ENCODE results near the gene TNFRSF18. TPM values are rescaled to one million over a fixed set of nuclear protein-coding genes. Genes with fewer than 3 reads are reported as not detected.

Gene TNFRSF18
- total RNA-seq, 4 donors from 2014 or later: 0.29 to 0.66 TPM; not detected in 2

DNA sequence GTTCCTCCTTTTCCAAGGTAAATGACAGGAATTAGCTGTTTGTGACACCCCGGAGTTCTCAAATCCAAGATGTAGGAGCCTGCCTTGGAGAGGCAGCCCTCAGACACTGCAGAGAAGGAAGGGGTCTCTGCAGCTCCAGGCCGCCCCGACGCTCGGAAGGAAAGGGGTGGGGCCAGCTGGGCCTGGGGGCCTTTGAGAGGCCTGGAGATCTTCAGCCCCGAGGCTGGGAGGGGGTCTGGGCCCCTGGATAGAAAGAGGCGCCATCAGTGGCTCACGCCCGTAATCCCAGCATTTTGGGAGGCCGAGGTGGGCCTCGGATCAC is 1.1 kb upstream of the TNFRSF18 start:
- no peak overlapping the region for H3K4me3 ChIP-seq
- no peak for DNase-seq (ENCODE audit: extremely low spot score)
- H3K36me3 ChIP-seq: no peaks in the 10 kb centered on the region
- intact Hi-C loops (cut with DNase I): no loop called here
- TF ChIP-seq EP300 (IDR thresholded peaks at IDR 0.05): no peak
- no peak for TF ChIP-seq POLR2A (IDR thresholded peaks at IDR 0.05; ENCODE audit: low read depth)
- no peak for TF ChIP-seq POLR2AphosphoS5 (IDR thresholded peaks at IDR 0.05)
- TF ChIP-seq, protein P1, sequence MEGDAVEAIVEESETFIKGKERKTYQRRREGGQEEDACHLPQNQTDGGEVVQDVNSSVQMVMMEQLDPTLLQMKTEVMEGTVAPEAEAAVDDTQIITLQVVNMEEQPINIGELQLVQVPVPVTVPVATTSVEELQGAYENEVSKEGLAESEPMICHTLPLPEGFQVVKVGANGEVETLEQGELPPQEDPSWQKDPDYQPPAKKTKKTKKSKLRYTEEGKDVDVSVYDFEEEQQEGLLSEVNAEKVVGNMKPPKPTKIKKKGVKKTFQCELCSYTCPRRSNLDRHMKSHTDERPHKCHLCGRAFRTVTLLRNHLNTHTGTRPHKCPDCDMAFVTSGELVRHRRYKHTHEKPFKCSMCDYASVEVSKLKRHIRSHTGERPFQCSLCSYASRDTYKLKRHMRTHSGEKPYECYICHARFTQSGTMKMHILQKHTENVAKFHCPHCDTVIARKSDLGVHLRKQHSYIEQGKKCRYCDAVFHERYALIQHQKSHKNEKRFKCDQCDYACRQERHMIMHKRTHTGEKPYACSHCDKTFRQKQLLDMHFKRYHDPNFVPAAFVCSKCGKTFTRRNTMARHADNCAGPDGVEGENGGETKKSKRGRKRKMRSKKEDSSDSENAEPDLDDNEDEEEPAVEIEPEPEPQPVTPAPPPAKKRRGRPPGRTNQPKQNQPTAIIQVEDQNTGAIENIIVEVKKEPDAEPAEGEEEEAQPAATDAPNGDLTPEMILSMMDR (IDR thresholded peaks at IDR 0.05): no peak
- H3K27me3 ChIP-seq: peaks cover 0 to 68% (median 23%) of the 10 kb centered on the region in 4 donors
- 84% methylated on average over 6 of the region's 11 CpGs for WGBS
- H3K4me1 ChIP-seq: peaks cover 12 to 47% (median 33%) of the 10 kb centered on the region in 4 donors
- H3K27ac ChIP-seq (replicated peaks in 1 of 4): no peak overlapping the region
- no peaks in the 10 kb centered on the region for H3K9me3 ChIP-seq

- no peaks in the 10 kb centered on the region for H3K9me3 ChIP-seq
- DNase-seq (ENCODE audit: extremely low spot score): no peak
- WGBS: 68% methylated on average over 5 of the region's 19 CpGs
- no peak overlapping the region for H3K4me3 ChIP-seq
- peaks cover 12 to 42% (median 31%) of the 10 kb centered on the region in 4 donors for H3K4me1 ChIP-seq
- TF ChIP-seq POLR2A (IDR thresholded peaks at IDR 0.05; ENCODE audit: low read depth): no peak
- TF ChIP-seq EP300 (IDR thresholded peaks at IDR 0.05): no peak
- TF ChIP-seq, protein P1 (IDR thresholded peaks at IDR 0.05): no peak
- no peak for TF ChIP-seq POLR2AphosphoS5 (IDR thresholded peaks at IDR 0.05)
- intact Hi-C loops (cut with DNase I): no loop called here
- H3K27me3 ChIP-seq: peaks cover 0 to 71% (median 23%) of the 10 kb centered on the region in 4 donors
- H3K36me3 ChIP-seq: no peaks in the 10 kb centered on the region
- H3K27ac ChIP-seq (replicated peaks in 1 of 4): no peak overlapping the region
Measured at GRCh38 chr1:1206966-1207531, 657 bp upstream of the TNFRSF18 start.

DNA sequence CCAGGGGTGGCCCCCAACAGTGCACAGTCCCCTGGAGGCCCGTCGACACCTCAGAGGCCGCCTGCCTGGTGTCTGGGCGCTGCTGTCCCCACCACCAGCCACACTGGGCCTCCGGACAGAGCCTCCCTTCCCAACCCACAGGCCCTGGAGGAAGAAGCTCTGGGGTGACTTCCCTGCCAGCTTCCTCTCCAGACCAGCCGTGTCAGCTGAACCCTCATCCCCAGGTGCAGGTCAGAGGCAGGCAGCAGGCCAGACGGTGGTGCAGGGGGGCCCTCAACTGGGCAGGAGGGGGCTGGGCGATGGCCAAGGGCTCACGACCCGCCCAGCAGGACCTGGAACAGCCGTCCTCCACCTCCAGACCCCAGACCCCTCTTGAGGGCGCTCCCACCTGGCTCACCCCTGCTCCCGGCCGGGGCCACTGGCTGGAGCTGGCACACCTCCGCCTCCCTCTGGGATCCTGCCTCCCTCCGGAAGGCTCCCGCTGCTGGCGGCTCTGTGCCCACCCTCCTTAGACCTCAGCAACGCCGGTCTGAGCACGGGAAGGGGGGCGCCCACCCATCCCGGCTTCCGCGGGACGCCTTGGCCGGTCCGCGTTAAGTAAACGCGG is 520 bp downstream of the TNFRSF18 start:
- DNase-seq (ENCODE audit: extremely low spot score): no peak
- Histone ChIP-seq H3K27ac (replicated peaks in 1 of 4) (no peak overlapping the region), H3K4me1 (peaks cover 9 to 45% (median 39%) of the 10 kb centered on the region in 4 donors), H3K27me3 (peaks cover 0 to 80% (median 25%) of the 10 kb centered on the region in 4 donors), H3K36me3 (no peaks in the 10 kb centered on the region), H3K9me3 (no peaks in the 10 kb centered on the region), H3K4me3 (peak overlapping the region; percentile 23 to 46 (median 32))
- intact Hi-C loops (cut with DNase I): no loop called here
- TF ChIP-seq, protein P1 (IDR thresholded peaks at IDR 0.05): no peak
- TF ChIP-seq EP300 (IDR thresholded peaks at IDR 0.05) (no peak), POLR2A (IDR thresholded peaks at IDR 0.05; ENCODE audit: low read depth) (no peak), POLR2AphosphoS5 (IDR thresholded peaks at IDR 0.05) (no peak)
- WGBS: 27% methylated on average over 22 of the region's 31 CpGs

DNA sequence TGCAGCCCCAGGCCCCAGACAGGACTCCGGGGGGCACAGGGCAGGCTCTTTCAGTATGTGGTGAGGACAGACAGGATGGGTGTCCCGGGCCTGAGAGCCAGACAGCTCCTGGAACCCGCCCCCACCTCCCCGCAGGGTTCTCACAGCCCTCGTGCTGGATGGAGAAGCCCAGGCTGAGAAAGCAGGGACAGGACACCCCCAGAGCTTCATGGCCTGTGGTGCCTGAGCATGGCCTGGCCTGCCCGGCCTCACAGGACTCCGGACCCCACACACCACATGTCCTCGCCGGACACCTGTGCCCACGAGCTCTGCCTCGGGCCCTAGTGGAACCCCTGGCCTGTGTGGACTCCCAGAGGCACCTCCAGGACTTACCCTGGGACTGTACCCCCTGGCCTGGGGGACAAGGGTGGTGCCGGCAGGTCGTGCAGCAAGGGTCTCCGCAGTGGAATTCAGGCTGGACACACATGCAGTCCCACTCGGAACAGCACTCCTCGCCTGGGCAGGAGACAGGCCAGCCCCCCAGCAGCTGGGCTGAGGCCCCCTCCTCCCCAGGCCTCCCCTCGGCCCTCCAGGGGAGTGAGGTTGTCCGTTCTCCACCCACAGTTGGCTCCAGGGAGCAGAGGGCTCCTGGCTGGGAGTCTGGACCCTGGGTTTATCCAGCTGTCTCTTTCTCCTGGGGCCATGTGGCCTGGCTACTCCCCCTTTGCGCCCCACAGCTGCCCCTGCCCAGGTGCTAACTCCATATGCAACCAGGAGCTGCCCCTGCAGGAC is 1.2 kb downstream of the TNFRSF18 start:
- Histone ChIP-seq H3K4me1 (peaks cover 9 to 52% (median 44%) of the 10 kb centered on the region in 4 donors), H3K36me3 (no peaks in the 10 kb centered on the region), H3K9me3 (no peaks in the 10 kb centered on the region), H3K27me3 (peaks cover 0 to 86% (median 26%) of the 10 kb centered on the region in 4 donors), H3K27ac (replicated peaks in 1 of 4) (no peak overlapping the region), H3K4me3 (no peak overlapping the region)
- DNase-seq (ENCODE audit: extremely low spot score): no peak
- intact Hi-C loops (cut with DNase I): no loop called here
- WGBS: 84% methylated on average over 5 of the region's 19 CpGs
- no peak for TF ChIP-seq POLR2AphosphoS5 (IDR thresholded peaks at IDR 0.05)
- TF ChIP-seq, protein P1 (IDR thresholded peaks at IDR 0.05): no peak
- TF ChIP-seq POLR2A (IDR thresholded peaks at IDR 0.05; ENCODE audit: low read depth): no peak
- TF ChIP-seq EP300 (IDR thresholded peaks at IDR 0.05): no peak

Measured in esophagus muscularis mucosa (tissue), 4 donors.